Measurements from ENCODE around the gene KRTAP10-7. TPM values are rescaled to one million over a fixed set of nuclear protein-coding genes. Genes with fewer than 3 reads are reported as not detected.
A peak's percentile ranks its signal among the peaks of the same experiment; 100 is the strongest.
"Not testable (repeated sequence)": the region's sequence is repeated elsewhere in the genome, so short reads cannot be mapped to it uniquely, and the experiment has no call there.

Gene KRTAP10-7, protein sequence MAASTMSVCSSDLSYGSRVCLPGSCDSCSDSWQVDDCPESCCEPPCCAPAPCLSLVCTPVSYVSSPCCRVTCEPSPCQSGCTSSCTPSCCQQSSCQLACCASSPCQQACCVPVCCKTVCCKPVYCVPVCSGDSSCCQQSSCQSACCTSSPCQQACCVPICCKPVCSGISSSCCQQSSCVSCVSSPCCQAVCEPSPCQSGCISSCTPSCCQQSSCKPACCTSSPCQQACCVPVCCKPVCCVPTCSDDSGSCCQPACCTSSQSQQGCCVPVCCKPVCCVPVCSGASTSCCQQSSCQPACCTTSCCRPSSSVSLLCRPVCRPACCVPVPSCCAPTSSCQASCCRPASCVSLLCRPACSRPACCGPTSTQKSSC
- total RNA-seq (2014; rRNA removed; shearing (Covaris generic)): not detected in 2 replicates
- not detected in 2 replicates for polyA plus RNA-seq (2016; fragmentation: Nextera tagmentation; extraction: Ambion mirVana)
- long read RNA-seq: 0 reads

DNA sequence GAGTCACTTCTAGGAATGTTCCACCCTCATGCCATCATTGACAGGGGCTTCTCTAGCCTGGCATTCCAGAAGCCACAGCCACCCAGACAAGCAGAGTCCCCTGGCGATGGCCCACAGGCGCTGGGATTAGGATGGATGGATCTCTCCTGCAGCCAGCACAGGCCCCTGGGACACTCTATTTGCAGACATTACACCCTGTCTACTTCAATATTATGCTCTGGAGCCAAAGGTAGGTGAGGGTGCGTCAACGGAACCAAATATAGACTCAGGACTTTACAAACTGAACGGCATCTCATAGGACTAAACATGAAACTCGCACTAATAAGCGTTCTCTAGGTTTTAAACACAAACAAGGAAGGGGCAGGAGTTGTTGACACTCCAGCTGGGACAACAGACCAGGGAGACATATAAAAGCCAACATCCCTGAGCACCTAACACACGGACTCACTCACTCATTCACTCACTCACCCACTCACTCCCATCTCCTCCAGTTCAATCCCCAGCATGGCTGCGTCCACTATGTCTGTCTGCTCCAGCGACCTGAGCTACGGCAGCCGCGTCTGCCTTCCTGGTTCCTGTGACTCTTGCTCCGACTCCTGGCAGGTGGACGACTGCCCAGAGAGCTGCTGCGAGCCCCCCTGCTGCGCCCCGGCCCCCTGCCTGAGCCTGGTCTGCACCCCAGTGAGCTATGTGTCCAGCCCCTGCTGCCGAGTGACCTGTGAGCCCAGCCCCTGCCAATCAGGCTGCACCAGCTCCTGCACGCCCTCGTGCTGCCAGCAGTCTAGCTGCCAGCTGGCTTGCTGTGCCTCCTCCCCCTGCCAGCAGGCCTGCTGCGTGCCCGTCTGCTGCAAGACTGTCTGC, at the start of gene KRTAP10-7:
Gene KRTAP10-7, plus strand, starts transcription at position 480 of the 861 bp plus-strand sequence. Its CDS starts 25 bp downstream, at position 505.
- H3F3A ChIP-seq (replicated peaks; ENCODE audit: low read depth); H3K36me3 ChIP-seq (ENCODE audit: insufficient read depth); H3K4me3 Mint-ChIP-seq; H4K20me1 ChIP-seq (replicated peaks; ENCODE audit: insufficient read depth); H3K9me2 ChIP-seq (ENCODE audit: insufficient read depth); ATAC-seq; H3K27me3 ChIP-seq (ENCODE audit: insufficient read depth); DNase-seq (ENCODE audit: low spot score); H3K36me3 Mint-ChIP-seq (ENCODE audit: low read depth); H3K4me1 ChIP-seq (ENCODE audit: insufficient read depth); H3K27ac ChIP-seq (ENCODE audit: low read depth); H3K4me3 ChIP-seq; H3K4me2 ChIP-seq; H3K79me2 ChIP-seq (replicated peaks; ENCODE audit: insufficient read depth): not testable (repeated sequence)
- Mint-ChIP-seq H3K4me1 (peaks cover 22% of the 10 kb centered on the region), H3K27me3 (ENCODE audit: insufficient read depth, low read depth, poor library complexity) (peaks cover 11% of the 10 kb centered on the region), H3K9me3 (peaks cover 11% of the 10 kb centered on the region), H3K27ac (peak within 1 kb of the TSS; percentile 80; the same call in 1 of the 2 replicates)
- peak within 1 kb of the TSS; percentile 38; the same call in 1 of the 2 replicates for H2AFZ ChIP-seq

DNA sequence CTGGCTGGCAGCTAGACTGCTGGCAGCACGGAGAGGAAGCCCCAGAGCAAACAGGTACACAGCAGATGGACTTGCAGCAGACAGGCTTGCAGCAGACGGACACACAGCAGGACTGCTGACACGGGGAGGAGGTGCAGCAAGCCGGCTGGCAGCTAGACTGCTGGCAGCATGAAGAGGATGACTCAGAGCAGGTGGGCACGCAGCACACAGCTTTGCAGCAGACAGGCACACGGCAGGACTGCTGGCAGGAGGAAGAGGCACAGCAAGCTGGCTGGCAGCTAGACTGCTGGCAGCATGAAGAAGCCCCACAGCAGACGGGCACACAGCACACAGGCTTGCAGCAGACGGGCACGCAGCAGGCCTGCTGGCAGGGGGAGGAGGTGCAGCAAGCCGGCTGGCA, 49.6 kb upstream of the KRTAP10-7 start:
- no peak overlapping the region for H2AFZ ChIP-seq
- H3K27ac ChIP-seq (ENCODE audit: low read depth): no peak overlapping the region
- no peak overlapping the region for H3K4me3 ChIP-seq
- no peaks in the 10 kb centered on the region for H3K9me2 ChIP-seq (ENCODE audit: insufficient read depth)
- H3K4me1 ChIP-seq (ENCODE audit: insufficient read depth): peaks cover 25% of the 10 kb centered on the region
- peaks cover 14% of the 10 kb centered on the region for H3K36me3 Mint-ChIP-seq (ENCODE audit: low read depth)
- DNase-seq (ENCODE audit: low spot score) (no peak), ATAC-seq (no peak)
- no peaks in the 10 kb centered on the region for H3K27me3 ChIP-seq (ENCODE audit: insufficient read depth)
- H3K36me3 ChIP-seq (ENCODE audit: insufficient read depth): no peaks in the 10 kb centered on the region; the same call in 1 of the 2 replicates
- H3K27me3 Mint-ChIP-seq (ENCODE audit: insufficient read depth, low read depth, poor library complexity): peaks cover 20% of the 10 kb centered on the region
- peaks cover 47% of the 10 kb centered on the region for H3K4me1 Mint-ChIP-seq
- H3K9me3 Mint-ChIP-seq: peaks cover 11% of the 10 kb centered on the region
- no peaks in the 10 kb centered on the region for H4K20me1 ChIP-seq (replicated peaks; ENCODE audit: insufficient read depth)
- H3K4me3 Mint-ChIP-seq: no peak overlapping the region
- 0 out of 2 replicates have a peak, but pooled peaks cover 2% of the 10 kb centered on the region for H3F3A ChIP-seq (replicated peaks; ENCODE audit: low read depth)
- no peak overlapping the region for H3K4me2 ChIP-seq
- H3K27ac Mint-ChIP-seq: peak overlapping the region; percentile 51; the same call in 1 of the 2 replicates
- H3K79me2 ChIP-seq (replicated peaks; ENCODE audit: insufficient read depth): no peaks in the 10 kb centered on the region
- TF ChIP-seq CREB1 (CRISPR knock-in tag; IDR thresholded peaks at IDR 0.05; ENCODE audit: low read depth): no peak
- no peak for TF ChIP-seq NANOG (IDR thresholded peaks at IDR 0.05; ENCODE audit: borderline replicate concordance)
- TF ChIP-seq EZH2 (IDR thresholded peaks at IDR 0.05; ENCODE audit: low read depth, unreplicated experiment): no peak
- TF ChIP-seq JUNB (IDR thresholded peaks at IDR 0.05; ENCODE audit: unreplicated experiment): no peak
- no peak for TF ChIP-seq EZH2phosphoT487 (IDR thresholded peaks at IDR 0.05; ENCODE audit: unreplicated experiment)
- TF ChIP-seq, protein P1, sequence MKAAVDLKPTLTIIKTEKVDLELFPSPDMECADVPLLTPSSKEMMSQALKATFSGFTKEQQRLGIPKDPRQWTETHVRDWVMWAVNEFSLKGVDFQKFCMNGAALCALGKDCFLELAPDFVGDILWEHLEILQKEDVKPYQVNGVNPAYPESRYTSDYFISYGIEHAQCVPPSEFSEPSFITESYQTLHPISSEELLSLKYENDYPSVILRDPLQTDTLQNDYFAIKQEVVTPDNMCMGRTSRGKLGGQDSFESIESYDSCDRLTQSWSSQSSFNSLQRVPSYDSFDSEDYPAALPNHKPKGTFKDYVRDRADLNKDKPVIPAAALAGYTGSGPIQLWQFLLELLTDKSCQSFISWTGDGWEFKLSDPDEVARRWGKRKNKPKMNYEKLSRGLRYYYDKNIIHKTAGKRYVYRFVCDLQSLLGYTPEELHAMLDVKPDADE (IDR thresholded peaks at IDR 0.05): no peak
- TF ChIP-seq, protein P2, sequence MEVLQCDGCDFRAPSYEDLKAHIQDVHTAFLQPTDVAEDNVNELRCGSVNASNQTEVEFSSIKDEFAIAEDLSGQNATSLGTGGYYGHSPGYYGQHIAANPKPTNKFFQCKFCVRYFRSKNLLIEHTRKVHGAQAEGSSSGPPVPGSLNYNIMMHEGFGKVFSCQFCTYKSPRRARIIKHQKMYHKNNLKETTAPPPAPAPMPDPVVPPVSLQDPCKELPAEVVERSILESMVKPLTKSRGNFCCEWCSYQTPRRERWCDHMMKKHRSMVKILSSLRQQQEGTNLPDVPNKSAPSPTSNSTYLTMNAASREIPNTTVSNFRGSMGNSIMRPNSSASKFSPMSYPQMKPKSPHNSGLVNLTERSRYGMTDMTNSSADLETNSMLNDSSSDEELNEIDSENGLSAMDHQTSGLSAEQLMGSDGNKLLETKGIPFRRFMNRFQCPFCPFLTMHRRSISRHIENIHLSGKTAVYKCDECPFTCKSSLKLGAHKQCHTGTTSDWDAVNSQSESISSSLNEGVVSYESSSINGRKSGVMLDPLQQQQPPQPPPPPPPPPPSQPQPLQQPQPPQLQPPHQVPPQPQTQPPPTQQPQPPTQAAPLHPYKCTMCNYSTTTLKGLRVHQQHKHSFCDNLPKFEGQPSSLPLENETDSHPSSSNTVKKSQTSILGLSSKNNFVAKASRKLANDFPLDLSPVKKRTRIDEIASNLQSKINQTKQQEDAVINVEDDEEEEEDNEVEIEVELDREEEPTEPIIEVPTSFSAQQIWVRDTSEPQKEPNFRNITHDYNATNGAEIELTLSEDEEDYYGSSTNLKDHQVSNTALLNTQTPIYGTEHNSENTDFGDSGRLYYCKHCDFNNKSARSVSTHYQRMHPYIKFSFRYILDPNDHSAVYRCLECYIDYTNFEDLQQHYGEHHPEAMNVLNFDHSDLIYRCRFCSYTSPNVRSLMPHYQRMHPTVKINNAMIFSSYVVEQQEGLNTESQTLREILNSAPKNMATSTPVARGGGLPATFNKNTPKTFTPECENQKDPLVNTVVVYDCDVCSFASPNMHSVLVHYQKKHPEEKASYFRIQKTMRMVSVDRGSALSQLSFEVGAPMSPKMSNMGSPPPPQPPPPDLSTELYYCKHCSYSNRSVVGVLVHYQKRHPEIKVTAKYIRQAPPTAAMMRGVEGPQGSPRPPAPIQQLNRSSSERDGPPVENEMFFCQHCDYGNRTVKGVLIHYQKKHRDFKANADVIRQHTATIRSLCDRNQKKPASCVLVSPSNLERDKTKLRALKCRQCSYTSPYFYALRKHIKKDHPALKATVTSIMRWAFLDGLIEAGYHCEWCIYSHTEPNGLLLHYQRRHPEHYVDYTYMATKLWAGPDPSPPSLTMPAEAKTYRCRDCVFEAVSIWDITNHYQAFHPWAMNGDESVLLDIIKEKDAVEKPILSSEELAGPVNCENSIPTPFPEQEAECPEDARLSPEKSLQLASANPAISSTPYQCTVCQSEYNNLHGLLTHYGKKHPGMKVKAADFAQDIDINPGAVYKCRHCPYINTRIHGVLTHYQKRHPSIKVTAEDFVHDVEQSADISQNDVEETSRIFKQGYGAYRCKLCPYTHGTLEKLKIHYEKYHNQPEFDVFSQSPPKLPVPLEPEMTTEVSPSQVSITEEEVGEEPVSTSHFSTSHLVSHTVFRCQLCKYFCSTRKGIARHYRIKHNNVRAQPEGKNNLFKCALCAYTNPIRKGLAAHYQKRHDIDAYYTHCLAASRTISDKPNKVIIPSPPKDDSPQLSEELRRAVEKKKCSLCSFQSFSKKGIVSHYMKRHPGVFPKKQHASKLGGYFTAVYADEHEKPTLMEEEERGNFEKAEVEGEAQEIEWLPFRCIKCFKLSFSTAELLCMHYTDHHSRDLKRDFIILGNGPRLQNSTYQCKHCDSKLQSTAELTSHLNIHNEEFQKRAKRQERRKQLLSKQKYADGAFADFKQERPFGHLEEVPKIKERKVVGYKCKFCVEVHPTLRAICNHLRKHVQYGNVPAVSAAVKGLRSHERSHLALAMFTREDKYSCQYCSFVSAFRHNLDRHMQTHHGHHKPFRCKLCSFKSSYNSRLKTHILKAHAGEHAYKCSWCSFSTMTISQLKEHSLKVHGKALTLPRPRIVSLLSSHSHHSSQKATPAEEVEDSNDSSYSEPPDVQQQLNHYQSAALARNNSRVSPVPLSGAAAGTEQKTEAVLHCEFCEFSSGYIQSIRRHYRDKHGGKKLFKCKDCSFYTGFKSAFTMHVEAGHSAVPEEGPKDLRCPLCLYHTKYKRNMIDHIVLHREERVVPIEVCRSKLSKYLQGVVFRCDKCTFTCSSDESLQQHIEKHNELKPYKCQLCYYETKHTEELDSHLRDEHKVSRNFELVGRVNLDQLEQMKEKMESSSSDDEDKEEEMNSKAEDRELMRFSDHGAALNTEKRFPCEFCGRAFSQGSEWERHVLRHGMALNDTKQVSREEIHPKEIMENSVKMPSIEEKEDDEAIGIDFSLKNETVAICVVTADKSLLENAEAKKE (CRISPR knock-in tag; IDR thresholded peaks at IDR 0.05): no peak
